ENCODE measurements around the gene BLMH. TPM values are rescaled to one million over a fixed set of nuclear protein-coding genes. Genes with fewer than 3 reads are reported as not detected.

BLMH gene
- total and polyA plus RNA-seq, 10 of the 15 experiments (the other 5 are each of a cell fraction or from before 2014, with no cell fraction given) = 16.1 to 63.9 (median 54.0) TPM

DNA sequence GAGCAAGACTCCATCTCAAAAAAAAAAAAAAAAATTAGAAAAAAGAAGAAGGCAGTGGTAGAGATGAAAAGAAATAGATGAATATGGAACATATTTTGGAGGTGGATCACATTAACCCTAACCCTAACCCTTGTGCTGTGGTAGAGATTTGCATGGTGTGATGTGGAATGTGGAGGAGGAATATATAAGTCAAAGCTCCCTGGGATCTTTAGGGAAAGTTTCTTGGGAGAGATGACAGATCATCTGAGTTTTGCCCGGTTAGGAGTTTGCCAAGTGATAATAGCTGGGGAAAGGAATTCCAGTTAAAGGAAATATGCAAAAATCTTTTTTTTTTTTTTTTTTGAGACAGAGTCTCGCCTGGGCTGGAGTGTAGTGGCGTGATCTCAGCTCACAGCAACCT lies 13.0 kb upstream of the BLMH start (continued):
- TF ChIP-seq PRDM15 (CRISPR knock-in tag; IDR thresholded peaks at IDR 0.05) = no peak
- TF ChIP-seq RFX5 (IDR thresholded peaks at IDR 0.05; ENCODE audit: low read depth, low read length) = no peak

- no peak for ATAC-seq
- no peak for DNase-seq (ENCODE audit: low read depth, low spot score)
- Histone ChIP-seq H4K20me1 (ENCODE audit: control insufficient read depth, insufficient read depth) (no peaks in the 10 kb centered on the region), H3K4me3 (no peak overlapping the region), H3K4me1 (ENCODE audit: control insufficient read depth, insufficient read depth, low read length) (peaks cover 7% of the 10 kb centered on the region), H3K27me3 (replicated peaks in 1 of 2; ENCODE audit: control insufficient read depth in 2 of 2, insufficient read depth in 2 of 2, low read length in 1 of 2) (no peaks in the 10 kb centered on the region), H3K9me3 (replicated peaks; ENCODE audit: control insufficient read depth, insufficient read depth, low read length) (no peaks in the 10 kb centered on the region; the same call in 1 of the 3 replicates), H3K4me2 (ENCODE audit: control insufficient read depth, insufficient read depth) (no peak overlapping the region), H3K79me2 (ENCODE audit: control insufficient read depth, insufficient read depth, low read length) (no peaks in the 10 kb centered on the region), H2AFZ (ENCODE audit: control insufficient read depth, low read depth, low read length) (no peak overlapping the region), H3K27ac (ENCODE audit: control insufficient read depth, insufficient read depth) (no peak overlapping the region), H3K9ac (ENCODE audit: control insufficient read depth, insufficient read depth, low read length) (no peak overlapping the region), H3K36me3 (ENCODE audit: control insufficient read depth in 2 of 2, insufficient read depth in 2 of 2, low read length in 1 of 2) (no peaks in the 10 kb centered on the region)
- RAD21 ChIA-PET (ENCODE audit: unreplicated experiment) = no interaction called here
- SMC1A ChIA-PET (ENCODE audit: uncharacterized antibody, unreplicated experiment) = interaction anchor here (1.4 kb wide), 1 partner anchor 13 kb away, joined by 5 read pairs; no protein-coding TSS in a partner anchor
- POLR2A ChIA-PET = no interaction called here
- no peak for FAIRE-seq
- in situ Hi-C loops (cut with MboI) = no loop called here
- 66% methylated on average over 3 of the region's 3 CpGs for WGBS (ENCODE audit: insufficient coverage, insufficient replicate concordance, low lambda C conversion rate, missing lambda C conversion rate)
- CTCF ChIA-PET = no interaction called here
- intact Hi-C loops (cut with micrococcal nuclease; ENCODE audit: unreplicated experiment) = no loop called here
- BruUV-seq (replicated peaks) = no TSS peak
- no peak for TF ChIP-seq RAD51 (IDR thresholded peaks at IDR 0.05)
- TF ChIP-seq MAX (IDR thresholded peaks at IDR 0.05; ENCODE audit: low read depth, low read length) = no peak
- no peak for TF ChIP-seq ZNF274 (IDR thresholded peaks at IDR 0.05; ENCODE audit: insufficient read depth, insufficient read length)
- TF ChIP-seq RB1 (IDR thresholded peaks at IDR 0.05; ENCODE audit: borderline replicate concordance) = no peak
- TF ChIP-seq SP1 (IDR thresholded peaks at IDR 0.05; ENCODE audit: low read depth, low read length) = no peak
- no peak for TF ChIP-seq ZNF622 (IDR thresholded peaks at IDR 0.05)
- TF ChIP-seq NR2C2 (IDR thresholded peaks at IDR 0.05; ENCODE audit: borderline replicate concordance, control insufficient read depth, insufficient read length, low read depth) = no peak
- no peak for TF ChIP-seq TARDBP (IDR thresholded peaks at IDR 0.05; ENCODE audit: borderline replicate concordance)
- TF ChIP-seq CHD2 (IDR thresholded peaks at IDR 0.05; ENCODE audit: borderline replicate concordance, low read depth, low read length) = no peak
- no peak for TF ChIP-seq TBL1XR1 (IDR thresholded peaks at IDR 0.05; ENCODE audit: low read depth, low read length)
- TF ChIP-seq IKZF2 (IDR thresholded peaks at IDR 0.05) = no peak
- TF ChIP-seq ZSCAN29 (IDR thresholded peaks at IDR 0.05) = no peak
- TF ChIP-seq, protein P1, sequence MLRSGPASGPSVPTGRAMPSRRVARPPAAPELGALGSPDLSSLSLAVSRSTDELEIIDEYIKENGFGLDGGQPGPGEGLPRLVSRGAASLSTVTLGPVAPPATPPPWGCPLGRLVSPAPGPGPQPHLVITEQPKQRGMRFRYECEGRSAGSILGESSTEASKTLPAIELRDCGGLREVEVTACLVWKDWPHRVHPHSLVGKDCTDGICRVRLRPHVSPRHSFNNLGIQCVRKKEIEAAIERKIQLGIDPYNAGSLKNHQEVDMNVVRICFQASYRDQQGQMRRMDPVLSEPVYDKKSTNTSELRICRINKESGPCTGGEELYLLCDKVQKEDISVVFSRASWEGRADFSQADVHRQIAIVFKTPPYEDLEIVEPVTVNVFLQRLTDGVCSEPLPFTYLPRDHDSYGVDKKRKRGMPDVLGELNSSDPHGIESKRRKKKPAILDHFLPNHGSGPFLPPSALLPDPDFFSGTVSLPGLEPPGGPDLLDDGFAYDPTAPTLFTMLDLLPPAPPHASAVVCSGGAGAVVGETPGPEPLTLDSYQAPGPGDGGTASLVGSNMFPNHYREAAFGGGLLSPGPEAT (IDR thresholded peaks at IDR 0.05; ENCODE audit: low read depth) = no peak
- no peak for TF ChIP-seq MXI1 (IDR thresholded peaks at IDR 0.05; ENCODE audit: low read depth, low read length)
Measured at GRCh38 chr17:30302241-30302640, 10.5 kb upstream of the BLMH start.

Data from GM12878 (cell line).